ENCODE measurements around the gene GATC.

GATC gene

DNA sequence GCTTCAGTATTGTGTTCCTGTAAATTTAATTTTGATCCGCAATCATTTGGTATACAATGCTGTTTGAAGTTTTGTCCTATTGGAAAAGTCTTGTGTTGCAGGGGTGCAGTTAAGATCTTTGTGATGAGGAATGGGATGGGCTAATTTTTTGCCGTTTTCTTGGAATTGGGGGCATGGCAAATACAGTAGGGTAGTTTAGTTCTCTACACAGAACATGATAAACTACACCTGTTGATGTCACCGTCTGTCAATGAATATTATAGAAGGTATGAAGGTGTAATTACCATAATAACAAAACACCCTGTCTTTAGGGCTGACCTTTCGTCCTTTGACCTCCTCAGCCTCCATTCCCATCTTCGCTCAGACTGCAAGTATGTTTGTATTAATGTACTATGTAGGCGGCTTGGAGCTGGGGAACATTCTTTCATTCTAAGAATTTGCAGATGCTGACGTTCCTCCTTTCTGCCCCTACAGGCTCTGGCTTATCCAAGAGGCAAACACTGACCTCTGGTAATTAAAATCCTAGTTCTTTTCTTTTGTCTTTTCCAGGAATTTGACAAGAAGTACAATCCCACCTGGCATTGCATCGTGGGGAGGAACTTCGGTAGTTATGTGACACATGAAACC, 51.4 kb downstream of the GATC start:
- DNase-seq (ENCODE audit: low read depth, low spot score), result peak; percentile 27

DNA sequence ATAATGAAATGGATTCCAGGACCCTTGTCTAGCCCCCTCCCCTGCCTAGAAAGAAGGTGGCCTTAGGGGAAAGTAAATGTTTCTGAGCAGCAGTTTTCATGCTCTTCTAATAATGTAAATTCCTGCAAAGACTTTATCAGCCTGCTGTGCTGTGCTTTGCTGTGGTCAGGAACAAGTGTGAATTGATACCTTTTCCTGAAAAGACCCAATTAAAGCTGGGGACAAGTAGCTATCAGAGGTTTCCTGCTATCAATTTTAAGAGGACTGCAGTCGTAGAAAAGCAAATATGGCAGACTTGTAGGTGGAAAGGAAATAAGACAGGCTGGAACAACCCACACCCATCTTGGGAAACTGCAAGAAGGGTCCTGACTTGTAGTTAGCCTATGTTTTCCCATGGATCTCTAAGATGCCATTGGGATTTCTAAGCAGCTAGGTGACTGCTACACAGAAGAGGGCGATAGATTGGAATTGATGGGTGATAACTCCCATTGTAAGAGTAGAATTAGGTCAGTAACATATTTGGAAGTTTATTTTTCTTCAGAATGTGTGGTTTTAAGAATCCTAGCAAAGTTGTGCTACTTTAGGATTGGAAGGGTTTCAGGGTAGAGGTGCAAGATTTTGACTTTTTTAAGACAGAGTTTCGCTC, 52.7 kb downstream of the GATC start:
- DNase-seq (ENCODE audit: low read depth, low spot score), result no peak

DNA sequence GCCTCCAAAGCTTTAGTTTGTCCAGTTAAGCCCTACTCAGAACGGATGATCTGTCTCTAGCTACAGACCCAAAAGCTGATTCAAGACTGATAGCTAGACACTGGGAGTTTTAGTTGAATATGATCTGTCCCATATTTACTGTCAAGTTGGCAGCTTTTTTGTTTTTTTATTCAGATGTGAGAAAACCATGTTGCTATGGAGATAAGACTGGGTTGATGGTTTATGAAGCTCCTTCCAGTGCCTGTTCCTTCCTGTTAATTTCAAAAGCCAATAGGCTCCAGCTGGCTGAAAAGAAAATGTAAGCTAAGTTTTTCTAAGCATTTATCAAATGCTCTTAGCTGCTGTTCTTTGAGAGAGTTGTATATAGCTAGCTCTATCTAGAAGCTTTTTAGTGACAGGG, 54.3 kb downstream of the GATC start:
- peak; percentile 13 for DNase-seq (ENCODE audit: low read depth, low spot score)

DNA sequence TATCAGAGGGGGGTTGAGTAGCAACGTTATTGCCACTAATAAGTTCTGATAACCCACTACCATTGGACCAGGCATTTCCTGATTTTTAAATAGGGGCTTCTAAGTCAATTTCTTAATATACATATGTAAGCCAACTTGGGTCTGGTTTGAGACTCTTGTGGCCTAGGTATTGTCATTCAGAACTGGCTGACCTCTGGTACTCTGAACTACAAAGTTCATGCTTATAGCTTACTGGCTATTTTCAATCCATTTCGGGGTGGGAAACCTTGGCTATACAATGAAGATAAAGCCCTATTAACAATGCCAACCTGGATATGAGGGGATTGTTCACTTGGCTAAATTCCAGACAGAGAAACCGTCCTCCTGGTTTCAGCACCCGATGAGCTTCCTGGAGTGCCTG, 58.3 kb downstream of the GATC start:
- no peak for DNase-seq (ENCODE audit: low read depth, low spot score)

DNA sequence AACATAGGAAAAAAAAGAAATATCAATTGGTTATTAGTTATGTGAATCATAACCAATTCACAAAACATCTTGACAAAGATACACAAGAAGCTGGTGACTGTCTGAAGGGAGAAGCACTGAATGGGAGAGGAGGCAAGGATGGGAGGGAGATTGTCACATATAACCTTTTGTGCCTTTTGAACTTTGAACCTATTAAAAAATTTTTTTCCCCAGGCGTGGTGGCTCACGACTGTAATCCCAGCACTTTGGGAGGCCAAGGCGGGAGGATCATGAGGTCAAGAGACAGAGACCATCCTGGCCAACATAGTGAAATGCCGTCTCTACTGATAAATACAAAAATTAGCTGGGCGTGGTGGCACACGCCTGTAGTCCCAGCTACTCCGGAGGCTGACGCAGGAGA, 62.3 kb downstream of the GATC start:
- no peak for DNase-seq (ENCODE audit: low read depth, low spot score)
